ENCODE data around the gene TNPO3. TPM values are rescaled to one million over a fixed set of nuclear protein-coding genes. Genes with fewer than 3 reads are reported as not detected.

Gene TNPO3
- total and polyA plus RNA-seq, 10 of the 15 experiments (the other 5 are each of a cell fraction or from before 2014, with no cell fraction given) = 17.6 to 91.8 (median 65.9) TPM

DNA sequence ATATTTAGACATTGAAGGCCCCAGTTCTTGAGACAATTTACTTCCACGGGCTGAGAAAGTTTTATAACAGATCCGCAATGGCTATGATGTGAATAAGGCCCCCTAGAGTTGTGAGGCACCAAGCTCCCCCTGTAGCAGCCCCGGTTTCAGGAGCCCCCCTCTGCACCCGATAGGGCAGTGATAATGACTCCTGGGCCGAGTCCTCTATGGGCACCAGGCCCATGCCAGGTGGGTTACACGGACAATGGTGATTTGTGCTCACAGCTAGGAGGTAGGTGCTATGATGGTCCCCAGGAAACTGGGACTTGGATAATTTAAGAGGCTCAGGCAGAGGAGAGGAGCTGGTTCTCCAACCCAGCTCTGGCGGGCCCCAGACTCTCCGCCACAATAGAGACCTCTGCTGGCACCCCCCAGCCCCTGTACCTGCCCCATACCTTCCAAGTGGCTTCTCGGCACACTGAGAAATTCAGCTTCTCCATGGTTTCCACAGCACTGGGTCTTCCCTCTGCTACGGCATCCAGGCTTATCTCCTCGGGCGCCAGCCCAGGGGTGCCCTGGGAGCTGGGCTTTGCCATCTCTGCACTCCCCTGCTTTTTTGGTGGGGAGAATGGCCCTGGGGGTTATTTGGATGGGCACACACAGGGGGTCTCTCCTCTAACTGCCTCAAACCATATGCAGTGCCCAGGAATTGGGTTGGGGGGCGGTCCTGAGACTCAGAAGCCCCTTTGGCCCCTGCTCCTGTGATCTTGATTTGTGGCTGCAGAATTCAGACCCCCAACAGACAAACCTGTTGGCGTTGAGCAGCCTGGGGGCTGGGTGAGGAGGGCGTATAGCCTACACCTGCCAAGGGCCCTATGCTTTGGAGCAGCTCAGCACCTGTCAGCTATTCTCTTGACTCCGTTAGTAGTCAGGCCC, 132.2 kb downstream of the TNPO3 start:
- in situ Hi-C loops (cut with MboI) (no loop called here), intact Hi-C loops (cut with micrococcal nuclease; ENCODE audit: unreplicated experiment) (no loop called here)
- FAIRE-seq = no peak
- no peak overlapping the region for H3K4me2 ChIP-seq (ENCODE audit: control insufficient read depth, insufficient read depth)
- no peaks in the 10 kb centered on the region for H3K4me1 ChIP-seq (ENCODE audit: control insufficient read depth, insufficient read depth, low read length)
- H4K20me1 ChIP-seq (ENCODE audit: control insufficient read depth, insufficient read depth) = no peaks in the 10 kb centered on the region
- ChIA-PET RAD21 (ENCODE audit: unreplicated experiment) (interaction anchor here (0.5 to 1.4 kb wide), 7 partner anchors 14 to 199 kb away, joined by 3 to 6 read pairs (median 3); partner anchors contain the start of gene IRF5), POLR2A (interaction anchor here (0.5 to 2.4 kb wide), 3 partner anchors 10 to 314 kb away, joined by 3 to 11 read pairs (median 7); no protein-coding TSS in a partner anchor), SMC1A (ENCODE audit: uncharacterized antibody, unreplicated experiment) (interaction anchor here (0.7 to 1.5 kb wide), 5 partner anchors 10 to 169 kb away, joined by 3 to 4 read pairs (median 3); no protein-coding TSS in a partner anchor), CTCF (interaction anchor here (0.6 to 1.5 kb wide), 5 partner anchors 11 to 288 kb away, joined by 3 to 5 read pairs (median 3); partner anchors contain the start of gene KCP)
- H3K27me3 ChIP-seq (replicated peaks in 1 of 2; ENCODE audit: control insufficient read depth in 2 of 2, insufficient read depth in 2 of 2, low read length in 1 of 2) = no peaks in the 10 kb centered on the region
- TF ChIP-seq KDM1A (IDR thresholded peaks at IDR 0.05; ENCODE audit: borderline replicate concordance) (no peak), PML (IDR thresholded peaks at IDR 0.05; ENCODE audit: low read length) (no peak), ETV6 (conservative IDR thresholded peaks at IDR 0.05 in 1 of 2, IDR thresholded peaks at IDR 0.05 in 1 of 2; ENCODE audit: borderline replicate concordance in 1 of 2, low read depth in 1 of 2) (no peak), SMAD5 (IDR thresholded peaks at IDR 0.05; ENCODE audit: low read depth) (no peak), TARDBP (IDR thresholded peaks at IDR 0.05; ENCODE audit: borderline replicate concordance) (no peak), FOXK2 (IDR thresholded peaks at IDR 0.05) (no peak), CREB1 (IDR thresholded peaks at IDR 0.05; ENCODE audit: low read depth) (no peak), ZZZ3 (IDR thresholded peaks at IDR 0.05; ENCODE audit: control insufficient read depth, insufficient read length, low read depth) (no peak), BCL11A (IDR thresholded peaks at IDR 0.05; ENCODE audit: low read depth, low read length) (no peak), ZBTB33 (IDR thresholded peaks at IDR 0.05) (no peak), SREBF2 (IDR thresholded peaks at IDR 0.05; ENCODE audit: low read length) (no peak)
- TF ChIP-seq, protein P1, sequence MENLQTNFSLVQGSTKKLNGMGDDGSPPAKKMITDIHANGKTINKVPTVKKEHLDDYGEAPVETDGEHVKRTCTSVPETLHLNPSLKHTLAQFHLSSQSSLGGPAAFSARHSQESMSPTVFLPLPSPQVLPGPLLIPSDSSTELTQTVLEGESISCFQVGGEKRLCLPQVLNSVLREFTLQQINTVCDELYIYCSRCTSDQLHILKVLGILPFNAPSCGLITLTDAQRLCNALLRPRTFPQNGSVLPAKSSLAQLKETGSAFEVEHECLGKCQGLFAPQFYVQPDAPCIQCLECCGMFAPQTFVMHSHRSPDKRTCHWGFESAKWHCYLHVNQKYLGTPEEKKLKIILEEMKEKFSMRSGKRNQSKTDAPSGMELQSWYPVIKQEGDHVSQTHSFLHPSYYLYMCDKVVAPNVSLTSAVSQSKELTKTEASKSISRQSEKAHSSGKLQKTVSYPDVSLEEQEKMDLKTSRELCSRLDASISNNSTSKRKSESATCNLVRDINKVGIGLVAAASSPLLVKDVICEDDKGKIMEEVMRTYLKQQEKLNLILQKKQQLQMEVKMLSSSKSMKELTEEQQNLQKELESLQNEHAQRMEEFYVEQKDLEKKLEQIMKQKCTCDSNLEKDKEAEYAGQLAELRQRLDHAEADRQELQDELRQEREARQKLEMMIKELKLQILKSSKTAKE (IDR thresholded peaks at IDR 0.05; ENCODE audit: low read depth, poor library complexity, severe bottlenecking) = no peak
- TF ChIP-seq, protein P2, sequence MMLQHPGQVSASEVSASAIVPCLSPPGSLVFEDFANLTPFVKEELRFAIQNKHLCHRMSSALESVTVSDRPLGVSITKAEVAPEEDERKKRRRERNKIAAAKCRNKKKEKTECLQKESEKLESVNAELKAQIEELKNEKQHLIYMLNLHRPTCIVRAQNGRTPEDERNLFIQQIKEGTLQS (IDR thresholded peaks at IDR 0.05; ENCODE audit: borderline replicate concordance, extremely low read depth, low read depth, low read length) = no peak
- no peak overlapping the region for H3K4me3 ChIP-seq
- H3K27ac ChIP-seq (ENCODE audit: control insufficient read depth, insufficient read depth) = no peak overlapping the region
- WGBS (ENCODE audit: insufficient coverage, insufficient replicate concordance, low lambda C conversion rate, missing lambda C conversion rate) = 63% methylated on average over 16 of the region's 16 CpGs
- no peaks in the 10 kb centered on the region for H3K79me2 ChIP-seq (ENCODE audit: control insufficient read depth, insufficient read depth, low read length)
- H3K9me3 ChIP-seq (replicated peaks; ENCODE audit: control insufficient read depth, insufficient read depth, low read length) = no peaks in the 10 kb centered on the region
- H3K9ac ChIP-seq (ENCODE audit: control insufficient read depth, insufficient read depth, low read length) = no peak overlapping the region
- no peak for DNase-seq (ENCODE audit: low read depth, low spot score)
- ATAC-seq = no peak
- no peaks in the 10 kb centered on the region for H3K36me3 ChIP-seq (ENCODE audit: control insufficient read depth in 2 of 2, insufficient read depth in 2 of 2, low read length in 1 of 2)
- H2AFZ ChIP-seq (ENCODE audit: control insufficient read depth, low read depth, low read length) = no peak overlapping the region
- no TSS peak for BruUV-seq (replicated peaks)
